Skeletal muscle tissue (tissue), 4 donors: ENCODE measurements around the gene FST. TPM values are rescaled to one million over a fixed set of nuclear protein-coding genes. Genes with fewer than 3 reads are reported as not detected.

Experiments used
- H3K27ac ChIP-seq: one replicate; pipeline ENCODE4 v1.7.0; 2013; ENCODE audit warnings: mild to moderate bottlenecking, low read depth, low read length, inconsistent platforms
- H3K27me3 ChIP-seq, 3 donors: one replicate each; pipeline ENCODE4 v1.7.0; 2013; ENCODE audit warnings: low read length in 3 of 3; ENCODE audit not compliant: control insufficient read depth in 3 of 3, insufficient read depth in 3 of 3
- H3K36me3 ChIP-seq, 3 donors: one replicate each; pipeline ENCODE4 v1.7.0; 2013; ENCODE audit warnings: low read length in 3 of 3; ENCODE audit not compliant: control insufficient read depth in 3 of 3, insufficient read depth in 3 of 3
- H3K4me1 ChIP-seq, 3 donors: one replicate each; pipeline ENCODE4 v1.7.0; 2013; ENCODE audit warnings: low read length in 3 of 3, mild to moderate bottlenecking in 3 of 3; ENCODE audit not compliant: control insufficient read depth in 3 of 3, insufficient read depth in 3 of 3
- H3K4me3 ChIP-seq, 3 donors: one replicate each; pipeline ENCODE4 v1.7.0; 2013; ENCODE audit warnings: low read length in 3 of 3
- H3K9ac ChIP-seq, 3 donors: one replicate each; pipeline ENCODE4 v1.7.0; 2013; ENCODE audit warnings: low read length in 3 of 3, mild to moderate bottlenecking in 3 of 3, moderate library complexity in 2 of 3, low read depth in 1 of 3
- H3K9me3 ChIP-seq, 3 donors: one replicate each; pipeline ENCODE4 v1.7.0; 2013; ENCODE audit warnings: low read length in 3 of 3; ENCODE audit not compliant: control insufficient read depth in 3 of 3
- total RNA-seq: library from RNA; depleted of rRNA; stranded (reverse); fragments of >200 nt; gene quantifications from one replicate; pipeline ENCODE4 v1.2.3, GENCODE V29; 2014
- donor health status: Osteomylitis.

The FST gene
- total RNA-seq, result 24.5 TPM

DNA sequence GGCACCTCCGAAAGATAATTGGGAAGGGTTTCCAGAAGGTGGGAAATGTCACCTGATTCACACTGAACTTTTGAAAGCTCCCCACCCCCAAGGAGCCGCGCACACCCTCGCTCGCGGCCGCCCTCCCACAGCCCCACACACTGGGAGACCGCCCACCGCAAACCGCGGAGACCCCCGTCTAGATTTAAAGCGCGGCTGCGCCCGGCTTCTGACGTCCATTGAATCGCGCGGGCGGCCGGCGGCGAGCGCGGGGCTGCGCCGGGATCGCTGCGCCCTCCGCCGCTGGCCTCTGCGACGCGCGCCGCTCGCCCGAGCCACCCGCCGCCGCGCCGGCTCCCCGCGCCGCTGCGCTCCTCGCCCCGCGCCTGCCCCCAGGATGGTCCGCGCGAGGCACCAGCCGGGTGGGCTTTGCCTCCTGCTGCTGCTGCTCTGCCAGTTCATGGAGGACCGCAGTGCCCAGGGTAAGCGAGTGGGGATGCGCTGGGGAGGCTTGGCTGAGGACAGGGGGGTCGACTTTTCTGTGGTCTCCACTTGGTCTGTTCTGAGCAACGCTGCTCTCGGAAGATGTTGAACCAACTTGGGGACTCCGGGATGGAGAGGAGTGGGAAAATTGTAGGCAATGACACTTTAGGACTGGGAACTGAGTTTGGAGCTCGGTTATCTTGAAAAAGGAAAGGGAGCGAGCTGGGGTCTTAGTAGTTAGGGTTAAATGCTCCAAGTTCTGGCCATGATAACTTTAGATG, at the start of gene FST:
TSS of gene FST (plus strand) at position 214 of the 743 bp plus-strand sequence. CDS start at position 377, 163 bp downstream.
- Histone ChIP-seq H3K27ac (peak within 1 kb of the TSS; percentile 90), H3K9ac (peak within 1 kb of the TSS; percentile 80 to 85 (median 82)), H3K27me3 (no peaks in the 10 kb centered on the region), H3K36me3 (peaks cover 0 to 13% (median 8%) of the 10 kb centered on the region in 3 donors), H3K4me1 (peaks cover 9 to 17% (median 13%) of the 10 kb centered on the region in 3 donors), H3K4me3 (peak within 1 kb of the TSS; percentile 84 to 92 (median 84)), H3K9me3 (no peaks in the 10 kb centered on the region)

- no peaks in the 10 kb centered on the region for H3K4me1 ChIP-seq
- no peak overlapping the region for H3K27ac ChIP-seq
- H3K36me3 ChIP-seq, result no peaks in the 10 kb centered on the region
- no peak overlapping the region for H3K4me3 ChIP-seq
- no peaks in the 10 kb centered on the region for H3K9me3 ChIP-seq
- H3K27me3 ChIP-seq, result no peaks in the 10 kb centered on the region
- no peak overlapping the region for H3K9ac ChIP-seq
Observed at GRCh38 chr5:53431665-53432064, 48.8 kb upstream of the FST start.

DNA sequence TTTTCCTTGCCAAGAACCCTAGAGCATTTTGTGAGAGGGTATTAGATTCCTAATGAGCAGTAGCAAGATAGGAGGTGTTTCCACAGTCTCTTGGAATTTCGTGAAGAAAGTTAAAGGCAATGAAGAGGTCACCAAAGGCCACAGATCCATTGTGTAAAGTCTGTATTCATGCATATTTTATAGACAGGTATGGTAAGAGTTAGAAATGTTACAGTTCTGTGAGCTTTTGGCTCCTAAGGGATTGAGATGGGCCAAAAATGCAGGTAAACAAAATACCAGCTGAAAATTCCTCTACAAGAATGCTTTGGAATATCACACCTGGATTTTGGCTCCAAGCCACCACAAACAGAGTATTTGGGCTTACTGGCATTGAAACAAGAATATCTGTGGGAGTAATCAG, 47.4 kb upstream of the FST start:
- no peaks in the 10 kb centered on the region for H3K27me3 ChIP-seq

DNA sequence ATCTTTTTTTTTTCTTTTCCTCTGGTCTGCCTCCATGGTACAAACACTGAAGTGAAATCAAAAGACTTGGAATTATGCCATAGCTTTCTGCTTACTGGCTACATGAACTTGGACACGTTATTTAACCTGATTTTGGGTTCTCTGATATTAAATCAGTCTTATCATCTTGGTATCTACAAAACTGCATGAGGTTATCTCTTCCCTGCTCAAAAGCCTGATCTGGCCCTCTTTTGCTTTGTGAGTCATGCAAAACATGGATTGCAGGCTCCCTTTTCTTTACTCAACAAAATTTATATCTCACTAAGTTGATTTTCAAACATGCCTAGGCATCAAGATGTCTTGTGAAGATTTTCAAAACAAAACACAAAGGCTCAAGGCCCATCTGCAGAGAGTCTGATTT, 45.9 kb upstream of the FST start:
- Histone ChIP-seq H3K4me1 (peaks cover 0 to 3% (median 0%) of the 10 kb centered on the region in 3 donors), H3K9me3 (no peaks in the 10 kb centered on the region), H3K36me3 (no peaks in the 10 kb centered on the region), H3K4me3 (no peak overlapping the region), H3K27ac (no peak overlapping the region), H3K27me3 (no peaks in the 10 kb centered on the region), H3K9ac (no peak overlapping the region)

More for the DNA sequence above, 47.4 kb upstream of the FST start:
- H3K9ac ChIP-seq, result no peak overlapping the region
- no peaks in the 10 kb centered on the region for H3K4me1 ChIP-seq
- H3K27ac ChIP-seq, result no peak overlapping the region
- no peak overlapping the region for H3K4me3 ChIP-seq
- H3K36me3 ChIP-seq, result no peaks in the 10 kb centered on the region
- no peaks in the 10 kb centered on the region for H3K9me3 ChIP-seq

- Histone ChIP-seq H3K4me3 (no peak overlapping the region), H3K9ac (no peak overlapping the region), H3K9me3 (no peaks in the 10 kb centered on the region), H3K27ac (no peak overlapping the region), H3K4me1 (peaks cover 0 to 3% (median 0%) of the 10 kb centered on the region in 3 donors), H3K27me3 (no peaks in the 10 kb centered on the region), H3K36me3 (no peaks in the 10 kb centered on the region)
Observed at GRCh38 chr5:53436480-53437191, 43.8 kb upstream of the FST start.

DNA sequence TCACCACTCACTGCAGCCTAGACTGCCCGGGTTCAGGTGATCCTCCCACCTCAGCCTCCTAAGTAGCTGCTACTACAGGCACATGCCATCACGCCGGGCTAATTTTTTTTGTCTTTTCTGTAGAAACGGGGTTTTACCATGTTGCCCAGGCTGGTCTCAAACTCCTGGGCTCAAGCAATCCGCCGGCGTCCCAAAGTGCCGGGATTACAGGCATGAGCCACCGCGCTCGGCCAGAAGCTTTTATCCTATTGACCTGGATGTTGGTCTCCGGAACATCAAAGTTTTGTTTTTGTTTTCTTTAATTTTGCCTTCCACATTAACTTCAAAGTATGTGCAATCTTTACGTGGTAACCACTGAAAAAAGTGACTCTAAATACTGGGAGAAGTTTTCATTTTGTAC, 42.4 kb upstream of the FST start:
- Histone ChIP-seq H3K9ac (no peak overlapping the region), H3K4me1 (peaks cover 0 to 3% (median 0%) of the 10 kb centered on the region in 3 donors), H3K4me3 (no peak overlapping the region), H3K27ac (no peak overlapping the region), H3K9me3 (no peaks in the 10 kb centered on the region), H3K27me3 (no peaks in the 10 kb centered on the region), H3K36me3 (no peaks in the 10 kb centered on the region)

GRCh38 chr5:53438486-53439472, 41.6 kb upstream of the FST start:
- H3K27me3 ChIP-seq, result no peaks in the 10 kb centered on the region
- H3K4me1 ChIP-seq, result peaks cover 0 to 3% (median 0%) of the 10 kb centered on the region in 3 donors
- H3K4me3 ChIP-seq, result no peak overlapping the region
- H3K9ac ChIP-seq, result no peak overlapping the region
- H3K9me3 ChIP-seq, result no peaks in the 10 kb centered on the region
- H3K27ac ChIP-seq, result no peak overlapping the region
- H3K36me3 ChIP-seq, result no peaks in the 10 kb centered on the region

DNA sequence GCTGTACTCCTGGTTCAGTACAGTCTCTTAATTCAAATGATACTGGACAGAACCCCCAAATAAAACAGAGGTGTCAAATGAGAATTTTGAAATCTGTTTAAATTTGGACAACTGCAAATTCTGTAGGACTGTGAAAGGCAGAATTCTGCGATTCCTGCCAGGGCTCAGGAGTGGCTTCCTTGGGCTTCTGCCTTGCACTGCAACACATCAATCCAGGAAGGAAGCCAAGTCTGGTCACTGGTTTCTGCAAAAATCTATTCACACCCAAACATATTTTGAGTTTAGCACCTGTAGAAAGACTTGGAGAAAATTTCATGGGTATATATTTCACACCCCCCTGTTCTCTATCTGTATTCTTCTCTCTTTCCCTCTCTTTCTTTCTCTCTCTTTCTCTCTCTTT, 37.5 kb upstream of the FST start:
- no peaks in the 10 kb centered on the region for H3K27me3 ChIP-seq

GRCh38 chr5:53445569-53445968, 34.9 kb upstream of the FST start:
- Histone ChIP-seq H3K9me3 (no peaks in the 10 kb centered on the region), H3K4me1 (no peaks in the 10 kb centered on the region), H3K27me3 (no peaks in the 10 kb centered on the region)

More for the DNA sequence above, 37.5 kb upstream of the FST start:
- no peaks in the 10 kb centered on the region for H3K36me3 ChIP-seq
- H3K4me1 ChIP-seq, result peaks cover 0 to 3% (median 0%) of the 10 kb centered on the region in 3 donors
- no peak overlapping the region for H3K4me3 ChIP-seq
- H3K9ac ChIP-seq, result no peak overlapping the region
- no peaks in the 10 kb centered on the region for H3K9me3 ChIP-seq
- H3K27ac ChIP-seq, result no peak overlapping the region

More at GRCh38 chr5:53445569-53445968, 34.9 kb upstream of the FST start:
- no peak overlapping the region for H3K27ac ChIP-seq
- no peaks in the 10 kb centered on the region for H3K36me3 ChIP-seq
- no peak overlapping the region for H3K4me3 ChIP-seq
- no peak overlapping the region for H3K9ac ChIP-seq
